H9 (cell line): Measurements from ENCODE around the gene PERM1. TPM values are rescaled to one million over a fixed set of nuclear protein-coding genes. Genes with fewer than 3 reads are reported as not detected.

Source experiments
- DNase-seq: peaks from one replicate; pipeline ENCODE4 v3.0.0-alpha.2; 2017
- H2AFZ ChIP-seq: one replicate; pipeline ENCODE4 v1.6.1; 2013; ENCODE audit warnings: mild to moderate bottlenecking, low read length, control low read depth, moderate library complexity
- H2AK5ac ChIP-seq: 2 replicates; pipeline ENCODE4 v1.6.1; 2013; ENCODE audit warnings: low read length, control low read depth, mixed read lengths; ENCODE audit not compliant: insufficient read length
- H2BK120ac ChIP-seq: one replicate; pipeline ENCODE4 v1.6.1; 2013; ENCODE audit warnings: low read depth, mild to moderate bottlenecking, low read length, control low read depth, inconsistent platforms; ENCODE audit not compliant: poor library complexity, severe bottlenecking
- H2BK12ac ChIP-seq: 2 replicates; pipeline ENCODE4 v1.6.1; 2013; ENCODE audit warnings: low read length, control low read depth, mixed read lengths, low read depth; ENCODE audit not compliant: insufficient read length
- H2BK15ac ChIP-seq: 2 replicates; pipeline ENCODE4 v1.6.1; 2013; ENCODE audit warnings: low read depth, low read length, control low read depth
- H2BK20ac ChIP-seq: one replicate; pipeline ENCODE4 v1.6.1; 2013; ENCODE audit warnings: low read depth, mild to moderate bottlenecking, low read length, control low read depth, inconsistent platforms; ENCODE audit not compliant: poor library complexity, severe bottlenecking
- H2BK5ac ChIP-seq: 2 replicates; pipeline ENCODE4 v1.6.1; 2013; ENCODE audit warnings: low read length, control low read depth, mixed read lengths; ENCODE audit not compliant: insufficient read length
- H3K14ac ChIP-seq: 2 replicates; pipeline ENCODE4 v1.6.1; 2013; ENCODE audit warnings: low read length, control low read depth; ENCODE audit not compliant: insufficient read depth
- H3K18ac ChIP-seq: 2 replicates; pipeline ENCODE4 v1.6.1; 2013; ENCODE audit warnings: low read depth, mild to moderate bottlenecking, mixed read lengths, low read length, control low read depth; ENCODE audit not compliant: insufficient read length
- H3K23ac ChIP-seq: 2 replicates; pipeline ENCODE4 v1.6.1; 2013; ENCODE audit warnings: low read length, control low read depth, mixed read lengths, low read depth; ENCODE audit not compliant: insufficient read length
- H3K23me2 ChIP-seq: 2 replicates; pipeline ENCODE4 v1.6.1; 2013; ENCODE audit warnings: low read depth, mild to moderate bottlenecking, mixed read lengths, low read length, control low read depth; ENCODE audit not compliant: insufficient read length, poor library complexity, severe bottlenecking
- H3K27ac ChIP-seq: 2 replicates; pipeline ENCODE4 v1.5.1; 2013; ENCODE audit warnings: low read length, control low read depth, mixed read lengths, low read depth; ENCODE audit not compliant: insufficient read length
- H3K27me3 ChIP-seq: 2 replicates; pipeline ENCODE4 v1.6.1; 2013; ENCODE audit warnings: low read length, control low read depth, inconsistent platforms; ENCODE audit not compliant: insufficient read depth
- H3K4ac ChIP-seq: 2 replicates; pipeline ENCODE4 v1.6.1; 2013; ENCODE audit warnings: low read depth, mild to moderate bottlenecking, control low read depth, inconsistent platforms, low read length, moderate library complexity
- H3K4me1 ChIP-seq: 2 replicates; pipeline ENCODE4 v1.6.1; 2013; ENCODE audit warnings: low read length, control low read depth, inconsistent platforms; ENCODE audit not compliant: insufficient read depth
- H3K4me2 ChIP-seq: 2 replicates; pipeline ENCODE4 v1.6.1; 2013; ENCODE audit warnings: low read length, control low read depth, mixed read lengths; ENCODE audit not compliant: insufficient read length, insufficient read depth
- H3K56ac ChIP-seq: 2 replicates; pipeline ENCODE4 v1.6.1; 2013; ENCODE audit warnings: low read depth, mild to moderate bottlenecking, mixed read lengths, low read length, control low read depth; ENCODE audit not compliant: insufficient read length
- H3K79me1 ChIP-seq: 2 replicates; pipeline ENCODE4 v1.6.1; 2013; ENCODE audit warnings: low read depth, mild to moderate bottlenecking, moderate library complexity, low read length, control low read depth, inconsistent platforms; ENCODE audit not compliant: insufficient read depth, poor library complexity, severe bottlenecking
- H3K79me2 ChIP-seq: 2 replicates; pipeline ENCODE4 v1.6.1; 2013; ENCODE audit warnings: low read length, control low read depth, inconsistent platforms; ENCODE audit not compliant: insufficient read depth
- H3K9ac ChIP-seq: 2 replicates; pipeline ENCODE4 v1.6.1; 2013; ENCODE audit warnings: low read length, control low read depth, mixed read lengths; ENCODE audit not compliant: insufficient read length; ENCODE audit errors: extremely low read depth
- H3K9me3 ChIP-seq: one replicate; pipeline ENCODE4 v1.6.1; 2013; ENCODE audit warnings: low read depth, low read length, inconsistent platforms; ENCODE audit not compliant: control insufficient read depth
- H3T11ph ChIP-seq: one replicate; pipeline ENCODE4 v1.6.1; 2013; ENCODE audit warnings: mild to moderate bottlenecking, low read length, control low read depth, inconsistent platforms
- H4K20me1 ChIP-seq: one replicate; pipeline ENCODE4 v1.6.1; 2013; ENCODE audit not compliant: control insufficient read depth, insufficient read length, insufficient read depth
- H4K5ac ChIP-seq: 2 replicates; pipeline ENCODE4 v1.6.1; 2013; ENCODE audit warnings: low read depth, mild to moderate bottlenecking, mixed read lengths, low read length, control low read depth; ENCODE audit not compliant: insufficient read length
- H4K8ac ChIP-seq: replicated peaks from 2 replicates; pipeline ENCODE4 v1.6.1; 2013; ENCODE audit warnings: low read length, control low read depth, mixed read lengths, low read depth; ENCODE audit not compliant: insufficient read length
- H4K91ac ChIP-seq: 2 replicates; pipeline ENCODE4 v1.6.1; 2013; ENCODE audit warnings: low read depth, mild to moderate bottlenecking, moderate library complexity, mixed read lengths, low read length, control low read depth; ENCODE audit not compliant: insufficient read length
- H3K27ac Mint-ChIP-seq, 3 experiments: 2 replicates in 2 of 3; 3 replicates in 1 of 3; pipeline ENCODE4 v1.8.0; 2020 to 2021; ENCODE audit warnings: mixed read lengths in 3 of 3, mild to moderate bottlenecking in 1 of 3, moderate library complexity in 1 of 3
- H3K27me3 Mint-ChIP-seq: 2 replicates; pipeline ENCODE4 v1.8.0; 2021; ENCODE audit warnings: low read depth, mild to moderate bottlenecking, moderate library complexity, mixed read lengths
- H3K36me3 Mint-ChIP-seq, 3 experiments: 2 replicates in 2 of 3; 3 replicates in 1 of 3; pipeline ENCODE4 v1.8.0; 2020 to 2021; ENCODE audit warnings: low read depth in 3 of 3, mixed read lengths in 3 of 3; ENCODE audit not compliant: insufficient read depth in 1 of 3
- H3K4me1 Mint-ChIP-seq, 2 experiments: 2 replicates each; pipeline ENCODE4 v1.8.0; 2020; ENCODE audit warnings: mixed read lengths in 2 of 2
- H3K4me3 Mint-ChIP-seq, 2 experiments: 2 replicates in 1 of 2; 3 replicates in 1 of 2; pipeline ENCODE4 v1.8.0; 2020 to 2021; ENCODE audit warnings: mild to moderate bottlenecking in 2 of 2, mixed read lengths in 2 of 2, moderate library complexity in 1 of 2
- H3K9me3 Mint-ChIP-seq, 2 experiments: 2 replicates in 1 of 2; 3 replicates in 1 of 2; pipeline ENCODE4 v1.8.0; 2020; ENCODE audit warnings: mild to moderate bottlenecking in 2 of 2, mixed read lengths in 2 of 2, moderate library complexity in 1 of 2
- CTCF ChIP-seq: fragments of 200-600 bp; sonication (generic); conservative IDR thresholded peaks from 3 replicates; pipeline ENCODE4 v1.8.0; 2021; ENCODE audit warnings: antibody characterized with exemption, mild to moderate bottlenecking
- WGBS: extraction: QIAGEN DNeasy Blood & Tissue Kit; methylation state at CpG from one replicate; pipeline ENCODE4 v1.1.7; 2013; ENCODE audit warnings: missing lambda C conversion rate, low lambda C conversion rate, mixed read lengths; ENCODE audit not compliant: insufficient read length; ENCODE audit errors: extremely low coverage; 5-methylcytosine and 5-hydroxymethylcytosine counted together
- total RNA-seq: library from RNA; stranded (reverse); gene quantifications from 2 replicates; pipeline ENCODE4 v1.2.1, GENCODE V29; 2021

The PERM1 gene
- total RNA-seq, 1 experiment from 2014 or later: not detected

- Histone ChIP-seq H3K9me3 (no peaks in the 10 kb centered on the region), H2AFZ (no peak overlapping the region), H2BK120ac (no peak overlapping the region), H3K4ac (no peak overlapping the region), H4K8ac (no peak overlapping the region), H2BK15ac (no peak overlapping the region), H3K27ac (no peak overlapping the region), H3K79me2 (no peaks in the 10 kb centered on the region), H3K9ac (no peak overlapping the region), H3K23me2 (no peaks in the 10 kb centered on the region), H3K14ac (no peak overlapping the region; the same call in 1 of the 2 replicates), H4K91ac (no peak overlapping the region), H3K56ac (no peak overlapping the region), H3K79me1 (no peaks in the 10 kb centered on the region), H2BK20ac (no peak overlapping the region), H3K18ac (no peak overlapping the region), H4K5ac (no peak overlapping the region), H3K4me1 (no peaks in the 10 kb centered on the region), H3T11ph (no peak overlapping the region), H3K23ac (no peak overlapping the region), H2BK5ac (no peak overlapping the region), H4K20me1 (no peaks in the 10 kb centered on the region), H3K27me3 (peaks cover 2% of the 10 kb centered on the region; the same call in 1 of the 2 replicates), H2AK5ac (no peak overlapping the region), H3K4me2 (no peak overlapping the region), H2BK12ac (no peak overlapping the region)
- no CpG with 5 or more reads among the region's 60 CpGs for WGBS
- TF ChIP-seq CTCF: no peak
- Mint-ChIP-seq H3K4me3 (no peak overlapping the region), H3K9me3 (peaks cover 4 to 6% of the 10 kb centered on the region in 2 experiments), H3K36me3 (peaks cover 0 to 6% (median 4%) of the 10 kb centered on the region in 3 experiments; a peak in 4 of 7 replicates), H3K27me3 (peaks cover 67% of the 10 kb centered on the region), H3K27ac (no peak overlapping the region), H3K4me1 (peaks cover 5 to 9% of the 10 kb centered on the region in 2 experiments; a peak in 3 of 4 replicates)
- no peak for DNase-seq
Measured at GRCh38 chr1:978835-979743, 2.8 kb downstream of the PERM1 start.
